ENCODE results near the gene PRKAR1B. TPM values are rescaled to one million over a fixed set of nuclear protein-coding genes. Genes with fewer than 3 reads are reported as not detected.

Gene PRKAR1B
- total RNA-seq, 4 donors from 2014 or later: 8.2 to 12.3 (median 10.5) TPM

DNA sequence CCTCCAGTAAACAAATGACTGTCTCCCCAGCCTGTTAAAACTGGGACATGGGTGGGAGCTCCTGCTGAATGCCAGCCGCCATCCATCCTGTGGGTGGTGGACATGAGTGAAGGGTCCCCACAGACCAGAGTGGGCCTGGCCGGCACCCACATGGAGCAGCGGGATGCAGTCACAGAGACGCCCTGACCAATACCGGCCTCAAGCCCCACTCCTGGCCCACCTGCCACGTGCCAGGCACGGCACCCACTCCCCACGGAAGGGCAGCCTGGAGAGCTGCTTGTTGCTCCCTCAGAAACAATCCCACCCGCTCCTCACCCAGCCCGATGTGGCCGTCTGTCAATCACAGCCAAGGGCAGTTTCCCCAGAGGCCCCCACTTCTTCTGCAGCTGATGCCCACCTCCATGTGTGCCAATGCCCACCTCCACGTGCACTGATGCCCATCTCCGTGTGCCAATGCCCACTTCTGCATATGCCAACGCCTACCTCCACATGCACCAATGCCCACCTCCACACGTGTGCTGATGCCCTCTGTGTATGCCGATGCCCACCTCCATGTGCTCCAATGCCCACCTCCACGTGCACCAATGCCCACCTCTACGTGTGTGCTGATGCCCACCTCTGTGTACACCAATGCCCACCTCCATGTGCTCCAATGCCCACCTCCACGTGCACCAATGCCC lies 43.4 kb downstream of the PRKAR1B start:
- no peak overlapping the region for H3K27ac ChIP-seq
- H3K4me3 ChIP-seq: no peak overlapping the region
- peaks cover 13% of the 10 kb centered on the region for H3K36me3 ChIP-seq
- H3K27me3 ChIP-seq: no peaks in the 10 kb centered on the region
- no peaks in the 10 kb centered on the region for H3K4me1 ChIP-seq
- DNase-seq (ENCODE audit: low spot score in 2 of 2): peak; percentile 43 to 77
- H3K9me3 ChIP-seq: peaks cover 19% of the 10 kb centered on the region
- WGBS: 96% methylated on average over 19 of the region's 19 CpGs
- TF ChIP-seq EP300 (IDR thresholded peaks at IDR 0.05): no peak
- TF ChIP-seq POLR2AphosphoS5 (IDR thresholded peaks at IDR 0.05): no peak
- TF ChIP-seq, protein P1, sequence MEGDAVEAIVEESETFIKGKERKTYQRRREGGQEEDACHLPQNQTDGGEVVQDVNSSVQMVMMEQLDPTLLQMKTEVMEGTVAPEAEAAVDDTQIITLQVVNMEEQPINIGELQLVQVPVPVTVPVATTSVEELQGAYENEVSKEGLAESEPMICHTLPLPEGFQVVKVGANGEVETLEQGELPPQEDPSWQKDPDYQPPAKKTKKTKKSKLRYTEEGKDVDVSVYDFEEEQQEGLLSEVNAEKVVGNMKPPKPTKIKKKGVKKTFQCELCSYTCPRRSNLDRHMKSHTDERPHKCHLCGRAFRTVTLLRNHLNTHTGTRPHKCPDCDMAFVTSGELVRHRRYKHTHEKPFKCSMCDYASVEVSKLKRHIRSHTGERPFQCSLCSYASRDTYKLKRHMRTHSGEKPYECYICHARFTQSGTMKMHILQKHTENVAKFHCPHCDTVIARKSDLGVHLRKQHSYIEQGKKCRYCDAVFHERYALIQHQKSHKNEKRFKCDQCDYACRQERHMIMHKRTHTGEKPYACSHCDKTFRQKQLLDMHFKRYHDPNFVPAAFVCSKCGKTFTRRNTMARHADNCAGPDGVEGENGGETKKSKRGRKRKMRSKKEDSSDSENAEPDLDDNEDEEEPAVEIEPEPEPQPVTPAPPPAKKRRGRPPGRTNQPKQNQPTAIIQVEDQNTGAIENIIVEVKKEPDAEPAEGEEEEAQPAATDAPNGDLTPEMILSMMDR (IDR thresholded peaks at IDR 0.05): no peak
- TF ChIP-seq POLR2A (IDR thresholded peaks at IDR 0.05): no peak

GRCh38 chr7:682810-683209 lies 44.3 kb downstream of the PRKAR1B start:
- WGBS: 91% methylated on average over 11 of the region's 11 CpGs
- no peak overlapping the region for H3K27ac ChIP-seq
- TF ChIP-seq EP300 (IDR thresholded peaks at IDR 0.05): no peak
- no peak for TF ChIP-seq POLR2AphosphoS5 (IDR thresholded peaks at IDR 0.05)
- no peak for TF ChIP-seq POLR2A (IDR thresholded peaks at IDR 0.05)
- TF ChIP-seq, protein P1 (IDR thresholded peaks at IDR 0.05): no peak

GRCh38 chr7:681551-682307 lies 45.4 kb downstream of the PRKAR1B start:
- TF ChIP-seq, protein P1 (IDR thresholded peaks at IDR 0.05): no peak
- TF ChIP-seq POLR2AphosphoS5 (IDR thresholded peaks at IDR 0.05) (no peak), EP300 (IDR thresholded peaks at IDR 0.05) (no peak), POLR2A (IDR thresholded peaks at IDR 0.05) (no peak)
- DNase-seq (ENCODE audit: low spot score in 2 of 2): peak; percentile 21 to 52
- H3K4me1 ChIP-seq: no peaks in the 10 kb centered on the region
- no peak overlapping the region for H3K4me3 ChIP-seq
- peaks cover 9% of the 10 kb centered on the region for H3K9me3 ChIP-seq
- H3K27me3 ChIP-seq: no peaks in the 10 kb centered on the region
- H3K27ac ChIP-seq: no peak overlapping the region
- WGBS: 88% methylated on average over 13 of the region's 13 CpGs
- H3K36me3 ChIP-seq: peaks cover 19% of the 10 kb centered on the region

More at GRCh38 chr7:682810-683209, 44.3 kb downstream of the PRKAR1B start:
- no peaks in the 10 kb centered on the region for H3K27me3 ChIP-seq
- H3K4me3 ChIP-seq: no peak overlapping the region
- H3K9me3 ChIP-seq: peaks cover 13% of the 10 kb centered on the region
- H3K4me1 ChIP-seq: no peaks in the 10 kb centered on the region
- peaks cover 13% of the 10 kb centered on the region for H3K36me3 ChIP-seq
- DNase-seq (ENCODE audit: low spot score in 2 of 2): peak; percentile 49 to 55

GRCh38 chr7:680411-681127 lies 46.5 kb downstream of the PRKAR1B start:
- Histone ChIP-seq H3K36me3 (peaks cover 19% of the 10 kb centered on the region), H3K9me3 (peaks cover 3% of the 10 kb centered on the region), H3K4me1 (no peaks in the 10 kb centered on the region), H3K4me3 (no peak overlapping the region), H3K27me3 (no peaks in the 10 kb centered on the region), H3K27ac (no peak overlapping the region)
- WGBS: 96% methylated on average over 25 of the region's 25 CpGs
- no peak for TF ChIP-seq EP300 (IDR thresholded peaks at IDR 0.05)
- TF ChIP-seq POLR2A (IDR thresholded peaks at IDR 0.05): no peak
- TF ChIP-seq, protein P1 (IDR thresholded peaks at IDR 0.05): no peak
- TF ChIP-seq POLR2AphosphoS5 (IDR thresholded peaks at IDR 0.05): no peak
- DNase-seq (ENCODE audit: low spot score in 2 of 2): peak in 1 of 2 donors; percentile 71
